HG03025 (cell line): ENCODE data around the gene SUZ12.
"Not testable (repeated sequence)": the region's sequence is repeated elsewhere in the genome, so short reads cannot be mapped to it uniquely, and the experiment has no call there.

Source experiments
- ATAC-seq: cut with Tn5 transposase; IDR thresholded peaks from one replicate; pipeline ENCODE4 v1.9.1; 2021; ENCODE audit warnings: mild to moderate bottlenecking, moderate library complexity; ENCODE audit not compliant: unreplicated experiment, low FRiP score

The SUZ12 gene

DNA sequence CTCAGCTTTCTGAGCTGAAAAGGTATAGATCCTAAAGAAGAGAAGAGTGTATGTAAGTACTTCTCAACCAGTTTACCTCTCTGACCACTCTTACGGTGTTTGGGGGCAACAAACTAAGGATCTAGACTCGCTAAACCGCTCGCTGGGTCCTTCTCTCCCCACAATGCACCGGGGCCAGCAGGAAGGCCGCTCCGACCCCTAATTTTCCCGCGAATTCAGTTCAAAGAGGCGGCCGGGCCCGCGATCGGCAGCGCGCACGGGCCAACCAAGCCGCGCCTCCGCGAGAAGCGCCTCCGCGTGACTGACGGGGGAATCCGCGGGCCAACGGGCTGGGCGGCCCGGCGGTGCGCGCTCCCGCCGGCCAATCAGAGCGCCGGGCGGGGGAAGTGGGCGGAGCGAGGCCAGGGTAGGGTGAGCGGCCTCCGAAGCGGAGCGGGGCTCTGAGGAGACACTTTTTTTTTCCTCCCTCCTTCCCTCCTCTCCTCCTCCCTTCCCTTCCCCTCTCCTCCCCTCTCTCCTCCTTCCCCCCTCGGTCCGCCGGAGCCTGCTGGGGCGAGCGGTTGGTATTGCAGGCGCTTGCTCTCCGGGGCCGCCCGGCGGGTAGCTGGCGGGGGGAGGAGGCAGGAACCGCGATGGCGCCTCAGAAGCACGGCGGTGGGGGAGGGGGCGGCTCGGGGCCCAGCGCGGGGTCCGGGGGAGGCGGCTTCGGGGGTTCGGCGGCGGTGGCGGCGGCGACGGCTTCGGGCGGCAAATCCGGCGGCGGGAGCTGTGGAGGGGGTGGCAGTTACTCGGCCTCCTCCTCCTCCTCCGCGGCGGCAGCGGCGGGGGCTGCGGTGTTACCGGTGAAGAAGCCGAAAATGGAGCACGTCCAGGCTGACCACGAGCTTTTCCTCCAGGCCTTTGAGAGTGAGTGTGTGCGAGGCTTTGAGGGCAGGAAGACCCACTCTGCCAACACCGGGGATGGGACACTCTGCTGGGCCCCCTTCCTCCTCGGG lies at the start of gene SUZ12:
TSS of gene SUZ12 (plus strand) at position 393 of the 995 bp plus-strand sequence. CDS start at position 633, 240 bp downstream.
- peak; percentile 88 for ATAC-seq

DNA sequence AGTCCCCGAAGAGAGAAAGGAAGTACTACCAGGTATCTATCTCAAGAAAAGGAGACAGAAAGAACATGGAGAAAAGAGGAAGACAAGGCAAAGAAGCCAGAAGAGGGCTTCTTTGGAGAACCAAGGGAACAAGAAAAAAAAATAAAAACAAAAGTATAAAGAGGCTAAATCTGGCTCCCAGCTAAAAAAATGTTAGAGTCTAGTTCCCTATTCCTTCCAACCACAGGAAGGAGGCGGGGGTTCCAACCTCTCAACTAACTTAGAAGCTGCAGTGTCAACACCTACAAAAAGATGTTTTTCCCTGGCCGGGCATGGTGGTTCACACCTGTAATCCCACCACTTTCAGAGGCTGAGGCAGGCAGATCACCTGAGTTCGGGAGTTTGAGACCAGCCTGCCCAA lies 48.7 kb upstream of the SUZ12 start:
- ATAC-seq, result no peak

DNA sequence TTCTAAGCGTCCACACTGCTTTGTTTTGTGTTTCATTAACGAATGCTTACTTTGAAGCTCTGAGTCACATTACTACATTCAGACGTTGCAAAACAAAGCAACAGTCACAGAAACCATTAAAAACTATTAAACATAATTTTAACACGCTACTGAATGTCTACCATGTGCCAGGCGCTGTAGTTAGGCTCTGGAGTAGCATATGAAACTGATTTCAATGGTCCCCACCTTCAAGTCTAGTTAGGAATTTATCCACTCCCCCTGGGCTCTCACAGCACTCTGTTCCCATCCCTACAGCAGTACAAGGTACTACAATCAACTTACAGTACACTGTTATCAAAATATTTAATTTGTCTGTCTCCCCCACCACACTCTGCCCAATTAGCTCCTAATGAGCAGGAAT lies 35.9 kb upstream of the SUZ12 start:
- ATAC-seq, result no peak

DNA sequence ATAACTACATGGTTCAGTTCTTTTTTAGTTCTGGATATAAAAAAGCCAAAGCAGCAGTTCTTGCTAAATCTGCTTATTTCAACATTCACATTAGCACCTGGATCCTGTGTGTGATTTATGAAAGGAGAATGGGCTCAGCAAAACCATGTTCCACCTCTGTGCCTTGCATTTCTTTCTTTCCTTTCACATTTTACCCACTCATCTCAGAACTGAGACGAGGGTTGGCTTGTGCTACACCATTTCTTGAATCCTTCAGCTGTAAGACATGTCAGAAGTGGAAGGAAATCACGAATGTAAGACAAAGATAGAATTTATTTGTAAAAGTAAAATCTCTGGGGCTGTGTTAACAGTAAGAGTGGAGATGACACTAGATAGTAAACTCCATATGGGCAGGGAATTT lies 34.1 kb upstream of the SUZ12 start:
- ATAC-seq, result no peak

DNA sequence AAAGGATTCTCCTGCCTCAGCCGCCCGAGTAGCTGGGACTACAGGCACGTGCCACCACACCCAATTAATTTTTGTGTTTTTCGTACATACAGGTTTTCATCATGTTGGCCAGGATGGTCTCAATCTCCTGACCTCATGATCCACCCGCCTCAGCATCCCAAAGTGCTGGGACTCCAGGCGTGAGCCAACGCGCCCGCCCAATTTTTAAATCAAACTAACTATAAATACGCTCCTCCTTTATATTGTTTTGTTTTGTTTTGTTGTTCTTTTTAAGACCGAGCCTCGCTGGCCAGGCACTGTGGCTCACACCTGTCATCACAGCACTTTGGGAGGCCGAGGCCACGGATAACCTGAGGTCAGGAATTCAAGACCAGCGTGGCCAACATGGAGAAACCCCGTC lies 33.4 kb upstream of the SUZ12 start:
- no peak for ATAC-seq

DNA sequence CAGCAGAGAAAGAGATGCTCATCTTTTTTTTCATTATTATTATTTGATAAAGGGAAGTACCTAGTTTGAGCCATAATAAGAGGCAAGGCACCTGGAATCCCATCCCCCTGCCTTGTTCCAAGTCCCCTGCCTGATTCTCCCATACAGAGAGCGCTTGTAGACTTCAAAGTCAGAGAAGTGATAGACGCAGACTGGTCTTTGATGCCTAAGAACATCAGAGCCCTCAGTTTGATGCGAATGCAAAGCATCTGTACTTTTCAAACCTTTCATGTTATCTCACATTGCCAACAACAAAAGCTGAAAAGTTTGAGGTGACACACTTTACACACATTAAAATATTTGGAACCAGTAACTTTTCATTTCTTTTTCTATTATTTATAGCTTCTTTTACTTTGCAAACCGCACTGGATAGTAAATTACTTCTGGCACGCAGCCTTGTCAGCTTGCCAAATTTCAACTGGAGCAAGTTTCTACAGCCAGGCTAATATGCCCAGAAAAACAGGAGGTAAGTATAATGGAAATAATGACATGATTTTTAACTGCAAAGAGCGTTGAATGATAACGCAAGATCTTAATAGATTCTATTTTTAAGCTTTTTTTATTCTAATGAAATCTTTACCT lies 29.4 kb upstream of the SUZ12 start:
- no peak for ATAC-seq

DNA sequence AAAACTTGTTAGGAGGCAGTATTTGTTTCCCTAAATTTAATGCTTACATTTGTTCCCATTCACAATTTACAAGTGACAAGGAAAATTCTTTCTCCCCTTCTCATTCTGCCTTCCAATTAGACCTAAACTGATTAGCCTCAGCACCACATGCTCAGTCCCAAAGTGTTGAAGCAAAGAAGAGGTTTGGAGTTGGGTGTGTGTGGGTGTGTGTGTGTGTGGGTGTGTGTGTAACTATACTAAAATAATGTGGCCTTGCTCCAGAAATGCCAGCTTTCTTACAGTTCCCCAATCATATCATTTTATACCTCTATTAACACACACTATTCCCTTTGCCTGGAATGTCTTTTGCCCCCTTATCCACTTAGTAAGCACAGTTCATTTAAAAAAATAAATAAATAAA lies 28.4 kb upstream of the SUZ12 start:
- no peak for ATAC-seq

DNA sequence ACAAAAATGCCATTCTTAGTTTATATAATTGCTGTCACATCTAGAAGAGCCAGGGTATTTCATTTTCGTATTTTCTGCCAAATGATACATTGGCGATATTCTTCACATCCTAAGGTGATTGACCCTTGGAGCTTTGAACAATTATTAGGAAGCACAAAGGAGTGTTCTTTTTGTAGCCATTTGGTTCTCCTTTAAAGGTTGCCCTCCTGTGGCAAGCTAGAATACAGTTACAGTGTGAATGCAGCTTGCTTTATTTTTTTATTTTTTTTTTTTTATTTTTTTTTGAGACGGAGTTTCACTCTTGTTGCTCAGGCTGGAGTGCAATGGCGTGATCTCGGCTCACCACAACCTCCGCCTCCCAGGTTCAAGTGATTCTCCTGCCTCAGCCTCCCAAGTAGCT lies 24.1 kb upstream of the SUZ12 start:
- ATAC-seq, result not testable (repeated sequence)

DNA sequence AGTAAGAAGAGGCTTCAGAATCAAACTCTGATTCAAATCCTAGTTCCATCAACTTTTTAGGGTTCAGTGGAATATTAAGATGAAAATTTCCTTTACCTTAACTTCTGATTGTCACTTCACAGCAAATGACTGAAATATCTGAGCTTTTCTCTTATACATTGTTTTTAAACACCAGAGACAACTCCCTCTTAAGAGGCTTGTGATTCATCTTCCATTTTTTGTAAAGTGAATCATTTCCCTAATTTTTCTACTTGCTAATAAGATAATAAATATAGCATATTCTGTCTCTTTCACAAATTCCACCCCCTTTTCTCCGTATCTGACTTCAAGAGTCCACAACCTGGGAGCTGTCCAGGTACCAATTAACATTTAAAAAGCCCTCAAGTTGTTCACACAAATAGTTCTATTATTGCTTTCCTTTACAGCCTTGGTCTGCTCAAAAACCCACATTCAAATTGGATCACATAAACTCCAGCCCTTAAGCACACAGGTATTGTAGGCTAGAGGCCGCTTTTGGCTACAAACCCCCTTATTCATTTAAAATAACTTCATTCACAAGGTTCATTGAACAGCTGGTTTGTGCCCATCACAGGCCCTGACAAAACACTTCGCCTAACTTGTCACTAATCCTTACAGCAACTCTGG lies 21.2 kb upstream of the SUZ12 start:
- no peak for ATAC-seq

DNA sequence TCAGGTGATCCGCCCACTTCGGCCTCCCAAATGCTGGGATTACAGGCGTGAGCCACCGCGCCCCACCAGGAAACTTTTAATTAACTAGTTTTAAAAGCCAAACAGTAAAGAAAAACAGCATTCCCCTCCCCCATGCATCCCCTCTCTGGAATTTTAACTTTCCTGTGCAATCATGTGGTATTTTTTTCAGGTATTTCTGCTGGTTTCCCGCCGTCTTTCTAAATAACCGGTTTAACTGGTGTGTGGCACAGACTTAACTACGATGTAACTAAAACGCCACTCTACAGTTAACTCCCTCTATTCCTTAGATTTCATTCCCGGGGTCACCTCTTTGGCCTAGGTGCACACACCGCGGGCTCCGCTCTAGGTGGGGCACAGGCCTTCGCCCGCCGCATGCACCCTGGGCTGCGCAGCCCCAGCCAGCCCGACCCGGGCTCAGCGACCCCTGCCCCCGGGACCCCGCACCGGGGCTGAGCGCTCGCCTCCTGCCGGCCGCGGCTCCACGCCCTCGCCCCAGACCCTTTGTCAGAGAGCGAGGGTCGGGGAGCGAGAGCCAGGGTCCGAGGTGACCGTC lies 20.2 kb upstream of the SUZ12 start:
- ATAC-seq, result no peak

DNA sequence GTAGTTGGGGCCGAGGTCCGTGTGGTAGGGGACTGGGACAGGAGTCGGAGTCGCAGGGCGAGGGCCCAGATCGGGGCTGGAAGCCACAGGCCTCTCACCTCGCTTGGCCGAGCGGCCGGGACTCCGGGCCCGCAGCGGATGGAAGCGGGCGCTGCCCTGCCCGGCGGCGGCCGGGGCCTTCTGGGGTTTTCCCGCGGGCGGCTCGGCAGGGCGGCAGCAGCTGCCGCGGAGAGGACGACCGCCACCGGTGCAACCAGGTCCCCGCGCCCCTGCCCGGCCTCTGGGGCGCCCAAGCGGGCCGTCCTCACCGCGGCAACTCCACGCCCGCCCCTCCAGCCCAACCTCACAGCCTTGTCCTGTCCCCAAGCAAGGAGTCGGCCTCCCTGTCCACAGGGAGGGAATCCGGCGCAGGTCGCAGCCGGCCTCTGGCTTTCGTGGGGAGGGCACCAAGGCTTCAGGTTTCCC lies 19.7 kb upstream of the SUZ12 start:
- no peak for ATAC-seq

DNA sequence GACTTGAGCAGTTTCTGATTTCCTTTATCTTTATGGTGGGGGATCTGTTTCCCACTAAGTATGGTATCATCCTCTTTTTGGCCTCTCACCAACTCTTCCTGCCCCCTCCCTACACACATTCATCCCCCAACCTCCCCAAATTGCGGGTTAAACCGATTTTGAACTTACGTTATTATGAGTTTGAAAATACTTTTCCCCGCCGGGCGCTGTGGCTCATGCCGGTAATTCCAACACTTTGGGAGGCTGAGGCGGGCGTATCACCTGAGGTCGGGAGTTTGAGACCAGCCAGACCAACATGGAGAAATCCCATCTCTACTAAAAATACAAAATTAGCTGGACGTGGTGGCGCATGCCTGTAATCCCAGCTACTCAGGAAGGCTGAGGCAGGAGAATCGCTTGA lies 19.1 kb upstream of the SUZ12 start:
- ATAC-seq, result not testable (repeated sequence)

DNA sequence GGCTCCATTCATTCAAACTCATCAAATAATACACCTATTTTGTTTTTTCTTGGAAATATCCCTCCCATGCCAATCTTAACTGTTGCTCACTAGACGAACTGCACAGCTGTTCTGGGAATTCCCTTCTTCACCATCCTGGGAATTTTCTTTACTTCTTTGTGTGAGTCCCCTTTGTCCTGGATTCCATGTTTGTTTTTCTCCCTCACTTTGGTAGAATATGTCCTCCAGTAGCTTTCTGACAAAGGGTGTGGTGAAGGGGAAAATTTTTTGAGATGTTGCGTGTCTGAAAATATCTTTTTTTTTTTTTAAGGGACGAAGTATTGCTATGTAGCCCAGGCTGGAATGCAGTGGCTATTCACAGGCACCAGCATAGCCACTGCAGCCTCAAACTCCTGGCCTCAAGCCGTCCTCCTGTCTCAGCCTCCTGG lies 18.1 kb upstream of the SUZ12 start:
- no peak for ATAC-seq

DNA sequence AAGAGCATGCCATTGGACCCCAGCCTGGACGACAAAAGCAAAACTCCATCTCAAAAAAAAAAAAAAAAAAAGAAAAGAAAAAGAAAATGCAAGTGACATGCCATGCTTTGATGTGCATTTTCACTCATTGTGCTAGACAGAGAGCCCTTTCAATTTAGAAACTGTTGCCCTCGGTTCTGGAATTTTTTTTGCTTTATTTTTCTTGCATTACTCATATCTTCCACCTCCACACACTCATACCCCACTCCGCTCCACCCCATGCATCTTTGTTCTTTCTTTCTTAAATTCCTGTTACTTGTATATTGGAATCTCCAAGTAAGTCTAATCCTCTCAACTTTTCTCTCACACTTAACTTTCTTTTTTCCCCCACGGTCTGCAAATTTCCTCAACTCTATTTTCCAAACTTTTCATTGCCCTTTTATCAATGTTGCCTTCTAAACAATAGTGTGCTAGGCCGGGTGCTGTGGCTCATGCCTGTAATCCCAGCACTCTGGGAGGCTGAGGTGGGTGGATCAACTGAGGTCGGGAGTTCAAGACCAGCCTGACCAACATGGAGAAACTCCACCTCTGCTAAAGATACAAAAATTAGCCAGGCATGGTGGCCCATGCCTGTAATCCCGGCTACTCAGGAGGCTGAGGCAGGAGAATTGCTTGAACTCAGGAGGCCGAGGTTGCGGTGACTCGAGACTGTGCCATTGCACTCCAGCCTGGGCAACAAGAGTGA lies 16.8 kb upstream of the SUZ12 start:
- ATAC-seq, result no peak

DNA sequence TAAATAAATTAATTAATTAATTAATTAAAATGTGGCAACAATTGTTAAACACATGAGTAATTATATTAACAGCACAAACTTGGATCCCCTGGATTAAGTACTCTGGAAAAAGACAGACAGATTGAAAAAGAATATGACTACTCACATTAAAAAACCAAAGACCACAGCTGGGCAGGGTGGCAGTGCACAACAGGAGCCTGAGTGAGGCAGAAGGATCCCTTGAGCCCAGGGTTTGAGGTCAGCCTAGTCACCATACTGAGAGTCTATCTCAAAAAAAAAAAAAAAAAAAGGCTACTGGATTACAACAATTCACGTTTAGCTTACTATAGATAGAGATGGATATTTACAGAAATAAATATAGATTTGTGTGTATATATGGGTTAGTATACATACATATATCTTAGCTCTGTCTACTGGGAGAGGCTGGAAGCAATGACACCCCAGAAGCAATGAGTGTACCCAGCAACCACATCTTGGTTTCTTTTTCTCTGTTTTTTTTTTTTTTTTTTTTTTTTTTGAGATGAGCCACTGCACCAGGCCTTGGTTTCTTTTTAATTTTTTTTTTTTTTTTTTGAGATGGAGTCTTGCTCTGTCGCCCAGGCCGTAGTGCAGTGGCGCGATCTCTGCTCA lies 10.6 kb upstream of the SUZ12 start:
- ATAC-seq, result no peak

DNA sequence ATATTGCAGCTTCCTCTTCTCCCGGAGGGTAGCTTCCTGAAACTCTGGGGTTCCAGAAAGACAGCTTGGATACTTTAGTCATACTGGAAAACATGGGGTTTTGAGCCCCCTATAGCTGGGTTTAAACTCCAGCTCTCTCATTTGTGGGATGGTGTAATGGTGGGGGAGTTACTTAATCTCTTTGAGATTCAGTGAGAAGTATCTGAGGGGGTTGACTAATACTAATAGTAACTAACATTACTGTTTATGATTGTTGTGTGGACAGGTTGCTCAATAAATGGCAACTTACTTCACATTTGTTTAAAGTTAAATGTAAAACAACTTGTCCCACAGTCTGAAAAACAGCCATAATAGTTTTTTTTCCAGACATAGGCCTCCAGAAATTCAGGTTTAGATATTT lies 5.1 kb upstream of the SUZ12 start:
- no peak for ATAC-seq

DNA sequence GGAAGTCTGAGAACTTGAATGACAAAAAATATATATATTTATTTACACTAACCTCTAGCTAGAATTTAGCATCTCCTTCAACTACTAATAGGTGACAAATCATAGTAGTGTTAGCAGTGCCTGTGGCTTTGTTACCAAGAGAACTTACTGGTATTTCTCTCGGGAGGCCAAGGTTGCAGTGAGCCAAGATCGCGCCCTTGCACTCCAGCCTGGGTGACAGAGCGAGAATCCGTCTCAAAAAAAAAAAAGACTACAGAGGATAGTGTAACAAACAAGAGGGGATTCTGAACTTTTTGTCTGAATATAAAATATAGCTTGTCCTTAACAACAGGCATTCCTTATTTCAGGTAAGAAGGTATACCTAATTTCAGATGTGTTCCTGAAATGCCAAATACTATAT lies 1.3 kb upstream of the SUZ12 start:
- ATAC-seq, result no peak

DNA sequence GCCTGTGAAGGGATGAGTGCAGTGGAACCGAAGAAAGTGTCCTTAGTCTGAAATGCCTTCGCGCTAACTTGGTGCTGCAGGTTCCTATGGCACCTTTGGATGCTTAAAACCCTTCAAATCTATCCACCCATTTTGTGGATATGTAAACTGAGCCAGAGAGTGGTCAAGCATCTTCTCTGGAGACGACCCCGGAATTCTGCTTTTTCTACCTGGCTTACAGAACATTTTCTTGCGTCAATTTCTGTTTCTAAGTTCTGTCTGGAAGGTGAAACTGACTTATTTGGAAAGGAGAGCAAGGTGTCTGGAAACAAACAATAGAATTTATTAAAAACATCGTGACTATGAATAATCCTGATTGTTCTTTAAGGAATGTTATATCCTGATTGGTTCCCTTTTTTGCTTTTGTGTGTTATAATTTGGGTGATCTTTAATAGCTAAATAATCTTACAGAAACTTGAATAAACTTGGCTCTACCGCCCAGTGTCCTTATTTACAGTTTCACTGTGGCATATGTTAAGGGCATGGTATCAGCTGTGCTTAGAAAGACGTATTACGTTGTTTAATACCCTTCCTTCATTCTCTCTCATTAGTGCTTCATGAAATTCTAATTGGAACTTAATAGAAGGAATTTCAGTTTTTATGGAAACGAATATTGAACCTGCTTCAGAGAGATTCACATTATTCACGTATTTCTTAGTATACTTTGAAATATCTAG lies 1.3 kb downstream of the SUZ12 start:
- ATAC-seq, result not testable (repeated sequence)

DNA sequence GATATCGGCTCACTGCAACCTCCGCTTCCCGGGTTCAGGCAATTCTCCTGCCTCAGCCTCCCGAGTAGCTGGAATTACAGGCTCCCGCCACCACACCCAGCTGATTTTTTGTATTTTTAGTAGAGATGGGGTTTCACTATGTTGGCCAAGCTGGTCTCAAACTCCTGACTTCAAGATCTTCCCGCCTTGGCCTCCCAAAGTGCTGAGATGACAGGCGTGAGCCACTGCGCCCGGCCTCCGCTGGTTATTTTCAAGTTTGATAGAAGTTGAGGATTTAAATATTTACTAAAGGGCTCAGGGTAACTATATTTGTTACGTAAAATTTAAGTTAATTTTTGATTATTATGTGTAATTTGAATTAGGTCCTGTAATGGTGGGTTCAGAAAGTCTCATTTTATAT lies 5.1 kb downstream of the SUZ12 start:
- not testable (repeated sequence) for ATAC-seq
